Right cardiac atrium (tissue), 5 donors: ENCODE results near the gene ADAM22. TPM values are rescaled to one million over a fixed set of nuclear protein-coding genes. Genes with fewer than 3 reads are reported as not detected.
"Not testable (repeated sequence)": the region's sequence is repeated elsewhere in the genome, so short reads cannot be mapped to it uniquely, and the experiment has no call there.

Source experiments
- ATAC-seq, 2 donors: fragments of 200-7000 bp; cut with Tn5 transposase; one replicate each; pipeline versions ENCODE4 v1.8.0 to v1.9.1; 2020; ENCODE audit warnings: moderate library complexity in 2 of 2, mild to moderate bottlenecking in 1 of 2
- DNase-seq, 3 donors: peaks; one replicate each; pipeline ENCODE4 v3.0.0-alpha.2; 2020
- H3K27ac ChIP-seq: one replicate; pipeline ENCODE4 v1.5.1; 2013; ENCODE audit warnings: mild to moderate bottlenecking, low read length, control low read depth, moderate library complexity
- H3K27me3 ChIP-seq: one replicate; pipeline ENCODE4 v1.6.1; 2013; ENCODE audit not compliant: control insufficient read depth, insufficient read depth
- H3K4me1 ChIP-seq: one replicate; pipeline ENCODE4 v1.6.1; 2013; ENCODE audit warnings: low read length; ENCODE audit not compliant: control insufficient read depth, insufficient read depth
- H3K4me3 ChIP-seq: one replicate; pipeline ENCODE4 v1.5.1; 2013; ENCODE audit warnings: low read length, control low read depth
- H3K9me3 ChIP-seq: one replicate; pipeline ENCODE4 v1.6.1; 2013; ENCODE audit warnings: low read length; ENCODE audit not compliant: control insufficient read depth
- WGBS: extraction: QIAGEN DNeasy Blood & Tissue Kit; methylation state at CpG from one replicate; pipeline ENCODE4 v1.1.7; 2013; 5-methylcytosine and 5-hydroxymethylcytosine counted together
- intact Hi-C, 4 donors: fragments of 100-400 bp; cut with DNase I; formaldehyde crosslinking; loops; one replicate each; pipeline versions ENCODE4 v1.11.0 to v1.14.0; 2022 to 2023
- polyA plus RNA-seq: library from polyadenylated mRNA; stranded (reverse); fragments of 200-250 nt; gene quantifications from one replicate; pipeline ENCODE4 v1.2.3, GENCODE V29; 2013
- total RNA-seq, 4 donors: library from RNA; stranded (reverse); fragmentation: NEBNext Ultra II Directional; extraction: Animal tissue kit (Norgen Biotek cat#: 25700); gene quantifications; one replicate each; pipeline ENCODE4 v1.2.1, GENCODE V29; 2021
- donor health status: healthy with polysubstance abuse.
- donor health status: DM: no; HTN: yes; CAD: no.
- donor health status: DM: no; HTN: no; CAD: no.
- donor health status: DM: no; HTN: yes; CAD: no; lungs with severe emphysema.
- donor health status: DM: yes; HTN: yes; CAD: no.

ADAM22 gene
- total and polyA plus RNA-seq, 5 donors: 0.57 to 5.6 (median 2.9) TPM

GRCh38 chr7:88141953-88142352, 207.9 kb downstream of the ADAM22 start:
- ATAC-seq: no peak
- 90% methylated on average over 1 of the region's 1 CpG for WGBS
- Histone ChIP-seq H3K9me3 (no peaks in the 10 kb centered on the region), H3K27me3 (no peaks in the 10 kb centered on the region), H3K27ac (no peak overlapping the region), H3K4me3 (no peak overlapping the region), H3K4me1 (no peaks in the 10 kb centered on the region)
- intact Hi-C loops: no loop called here
- DNase-seq: no peak

DNA sequence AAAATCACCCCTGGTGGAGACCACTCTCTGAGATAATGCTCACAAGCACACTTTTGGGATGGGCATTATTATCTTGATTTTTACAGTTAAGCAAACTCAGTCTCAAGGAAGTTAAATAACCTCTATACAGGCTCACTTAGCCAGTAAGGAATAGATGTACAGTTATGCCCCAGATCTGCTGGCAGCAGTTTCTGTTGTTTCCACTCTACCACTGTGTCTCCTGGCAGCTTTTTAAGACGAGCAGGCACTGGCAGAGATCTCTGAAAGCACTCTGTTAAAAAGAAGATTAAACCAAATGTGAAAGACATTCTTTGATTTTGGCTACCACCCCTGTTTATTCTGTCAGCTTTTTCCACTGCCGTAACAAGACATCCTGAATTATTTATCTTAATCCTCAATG, 212.6 kb downstream of the ADAM22 start:
- no peak for DNase-seq
- ATAC-seq: peak in 1 of 2 donors; percentile 60
- H3K4me3 ChIP-seq: no peak overlapping the region
- H3K4me1 ChIP-seq: no peaks in the 10 kb centered on the region
- no peak overlapping the region for H3K27ac ChIP-seq
- H3K27me3 ChIP-seq: no peaks in the 10 kb centered on the region
- WGBS: 30% methylated on average over 2 of the region's 2 CpGs
- intact Hi-C loops: no loop called here
- no peaks in the 10 kb centered on the region for H3K9me3 ChIP-seq

- intact Hi-C loops: no loop called here
- Histone ChIP-seq H3K9me3 (no peaks in the 10 kb centered on the region), H3K27me3 (no peaks in the 10 kb centered on the region), H3K27ac (no peak overlapping the region), H3K4me3 (no peak overlapping the region), H3K4me1 (no peaks in the 10 kb centered on the region)
- ATAC-seq (no peak), DNase-seq (no peak)
Measured at GRCh38 chr7:88147341-88147740, 213.3 kb downstream of the ADAM22 start.

- Histone ChIP-seq H3K4me3 (no peak overlapping the region), H3K27ac (no peak overlapping the region), H3K4me1 (no peaks in the 10 kb centered on the region), H3K9me3 (no peaks in the 10 kb centered on the region), H3K27me3 (no peaks in the 10 kb centered on the region)
- intact Hi-C loops: no loop called here
- DNase-seq: no peak
- WGBS: 24% methylated on average over 1 of the region's 1 CpG
- peak; percentile 34 to 79 for ATAC-seq
Measured at GRCh38 chr7:88147949-88148348, 213.9 kb downstream of the ADAM22 start.

GRCh38 chr7:88150033-88150432, 216.0 kb downstream of the ADAM22 start:
- Histone ChIP-seq H3K27ac (no peak overlapping the region), H3K4me3 (no peak overlapping the region), H3K4me1 (no peaks in the 10 kb centered on the region), H3K9me3 (no peaks in the 10 kb centered on the region), H3K27me3 (no peaks in the 10 kb centered on the region)
- intact Hi-C loops: no loop called here
- DNase-seq (no peak), ATAC-seq (no peak)
- 67% methylated on average over 4 of the region's 4 CpGs for WGBS

DNA sequence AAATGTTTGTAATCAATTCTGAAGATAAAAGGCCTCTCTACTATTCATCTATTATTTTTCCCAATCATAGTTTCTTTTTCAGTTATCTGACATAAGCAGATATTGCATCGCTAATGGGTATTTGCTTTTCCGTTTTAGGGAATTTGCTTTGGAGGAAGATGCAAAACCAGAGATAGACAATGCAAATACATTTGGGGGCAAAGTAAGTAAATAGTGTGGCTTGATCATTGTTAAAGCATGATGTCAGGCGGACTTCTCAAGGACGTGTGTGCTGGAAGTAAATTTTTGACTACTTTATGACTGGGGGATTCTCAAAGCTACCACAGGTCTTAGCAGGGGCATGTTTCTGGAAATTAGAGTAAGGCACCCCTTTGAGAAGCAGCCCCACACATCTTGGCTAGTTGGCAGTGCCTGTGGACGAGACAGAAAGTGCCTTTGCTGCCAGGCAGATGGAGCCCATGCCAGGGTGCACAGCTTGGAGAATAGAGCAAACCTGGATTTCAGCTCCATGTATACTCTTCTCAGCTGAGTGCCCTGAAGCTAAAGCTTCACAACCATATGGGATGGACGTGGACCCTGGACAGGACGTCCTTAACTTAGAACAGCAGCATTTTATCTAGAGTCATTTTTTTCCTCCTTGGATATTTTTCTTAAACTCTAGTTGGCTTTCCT, 217.2 kb downstream of the ADAM22 start:
- DNase-seq (no peak), ATAC-seq (no peak)
- intact Hi-C loops: no loop called here
- Histone ChIP-seq H3K27ac (no peak overlapping the region), H3K4me3 (no peak overlapping the region), H3K9me3 (no peaks in the 10 kb centered on the region), H3K4me1 (no peaks in the 10 kb centered on the region), H3K27me3 (no peaks in the 10 kb centered on the region)
- WGBS: 77% methylated on average over 7 of the region's 7 CpGs

DNA sequence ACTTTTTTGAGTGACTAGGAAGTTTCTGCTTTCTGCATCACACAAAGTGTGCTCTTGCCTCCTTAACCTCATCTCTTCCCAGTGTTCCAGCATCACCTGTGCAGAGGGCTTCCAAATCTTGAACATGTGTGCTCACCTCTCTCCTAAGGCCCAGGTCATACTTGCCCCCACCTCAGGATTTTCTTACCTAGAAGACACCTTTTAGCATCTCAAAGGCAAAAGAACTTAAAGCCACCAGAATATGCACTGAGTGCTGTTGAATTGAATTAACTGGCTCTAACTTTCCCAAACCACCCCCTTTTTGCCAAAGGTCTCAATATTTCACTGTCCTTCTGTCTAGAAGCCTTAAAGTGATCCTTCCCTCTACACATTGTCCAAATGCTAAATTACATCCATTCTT, 219.3 kb downstream of the ADAM22 start:
- Histone ChIP-seq H3K9me3 (no peaks in the 10 kb centered on the region), H3K27me3 (no peaks in the 10 kb centered on the region), H3K27ac (no peak overlapping the region), H3K4me1 (no peaks in the 10 kb centered on the region), H3K4me3 (no peak overlapping the region)
- ATAC-seq (no peak), DNase-seq (no peak)
- intact Hi-C loops: no loop called here

DNA sequence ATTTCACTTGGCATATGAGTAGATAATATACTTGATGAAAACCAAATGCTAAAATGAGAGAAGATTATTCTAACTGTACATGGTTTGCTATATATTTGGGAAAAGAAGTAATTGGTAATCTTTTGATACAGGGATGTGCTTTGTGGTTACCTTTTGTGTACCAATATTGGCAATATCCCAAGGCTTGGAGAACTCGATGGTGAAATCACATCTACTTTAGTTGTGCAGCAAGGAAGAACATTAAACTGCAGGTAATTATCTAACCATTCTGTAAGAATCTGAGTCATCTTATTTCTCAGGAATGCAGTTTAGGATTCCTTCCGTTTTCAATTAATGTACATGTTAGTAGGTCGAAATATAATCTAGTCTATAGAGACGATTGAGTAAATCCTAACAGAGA, 221.7 kb downstream of the ADAM22 start:
- H3K27me3 ChIP-seq: no peaks in the 10 kb centered on the region
- H3K9me3 ChIP-seq: no peaks in the 10 kb centered on the region
- ATAC-seq (no peak), DNase-seq (no peak)
- no peak overlapping the region for H3K4me3 ChIP-seq
- intact Hi-C loops: no loop called here
- H3K27ac ChIP-seq: no peak overlapping the region
- no peaks in the 10 kb centered on the region for H3K4me1 ChIP-seq
- WGBS: 75% methylated on average over 4 of the region's 4 CpGs

GRCh38 chr7:88156356-88156755, 222.3 kb downstream of the ADAM22 start:
- Histone ChIP-seq H3K9me3 (no peaks in the 10 kb centered on the region), H3K4me3 (no peak overlapping the region), H3K27ac (no peak overlapping the region), H3K4me1 (no peaks in the 10 kb centered on the region), H3K27me3 (no peaks in the 10 kb centered on the region)
- 45% methylated on average over 1 of the region's 1 CpG for WGBS
- ATAC-seq: no peak
- intact Hi-C loops: no loop called here
- DNase-seq: no peak

- DNase-seq, H3K27me3 ChIP-seq, H3K9me3 ChIP-seq, H3K27ac ChIP-seq, H3K4me3 ChIP-seq, H3K4me1 ChIP-seq, ATAC-seq, intact Hi-C loops: not testable (repeated sequence)
- 76% methylated on average over 2 of the region's 2 CpGs for WGBS
Measured at GRCh38 chr7:88159741-88160140, 225.7 kb downstream of the ADAM22 start.

- H3K4me3 ChIP-seq: no peak overlapping the region
- no peaks in the 10 kb centered on the region for H3K4me1 ChIP-seq
- H3K27ac ChIP-seq: no peak overlapping the region
- no peaks in the 10 kb centered on the region for H3K9me3 ChIP-seq
- ATAC-seq: no peak
- intact Hi-C loops: no loop called here
- DNase-seq: no peak
- no peaks in the 10 kb centered on the region for H3K27me3 ChIP-seq
Measured at GRCh38 chr7:88165697-88166096, 231.6 kb downstream of the ADAM22 start.

DNA sequence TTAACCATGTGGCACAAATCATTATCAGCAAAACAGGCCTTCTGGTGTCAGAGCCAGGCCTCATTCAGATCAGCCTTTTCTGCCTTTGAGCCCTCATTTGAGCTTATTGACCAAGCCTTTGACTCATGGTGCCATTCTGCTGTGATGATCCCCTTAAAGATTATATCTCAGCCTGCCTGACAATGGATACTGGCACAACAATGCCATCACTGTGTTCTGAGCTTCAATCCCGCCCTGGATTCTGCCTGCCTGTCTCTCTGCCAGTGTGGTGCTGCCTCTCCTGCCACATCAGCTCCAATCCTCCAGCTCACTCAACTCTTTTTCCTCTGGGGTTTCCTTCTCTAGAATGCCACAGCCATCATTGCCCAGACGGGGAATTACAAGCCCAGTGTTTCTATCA, 233.2 kb downstream of the ADAM22 start:
- Histone ChIP-seq H3K9me3 (no peaks in the 10 kb centered on the region), H3K4me3 (no peak overlapping the region), H3K27ac (no peak overlapping the region), H3K4me1 (no peaks in the 10 kb centered on the region), H3K27me3 (no peaks in the 10 kb centered on the region)
- DNase-seq: no peak
- intact Hi-C loops: no loop called here
- no peak for ATAC-seq
- 69% methylated on average over 2 of the region's 2 CpGs for WGBS
